BJ (cell line): Measurements from ENCODE around the gene SLC8B1. TPM values are rescaled to one million over a fixed set of nuclear protein-coding genes. Genes with fewer than 3 reads are reported as not detected.

Experiments used
- CTCF ChIA-PET: fragments of 350-600 bp; formaldehyde crosslinking; extraction: SDS; loops from one replicate; lab custom pipeline; 2021; ENCODE audit warnings: antibody characterized with exemption, inconsistent platforms; lab: Yijun Ruan, JAX
- POLR2A ChIA-PET: fragments of 300-600 bp; sonication (Branson Sonifier 250); formaldehyde crosslinking; extraction: SDS; loops from one replicate; lab custom pipeline; 2021; ENCODE audit warnings: antibody characterized with exemption; lab: Charles Lee
- DNase-seq: peaks from one replicate; pipeline ENCODE4 v3.0.0-alpha.2; 2011; ENCODE audit warnings: low read depth
- H3K27me3 ChIP-seq: 2 replicates; pipeline ENCODE4 v1.6.0; 2011; ENCODE audit warnings: low read length; ENCODE audit not compliant: control insufficient read depth, insufficient read depth
- H3K36me3 ChIP-seq: 2 replicates; pipeline ENCODE4 v1.5.1; 2011; ENCODE audit warnings: low read length; ENCODE audit not compliant: control insufficient read depth, insufficient read depth
- H3K4me3 ChIP-seq: 2 replicates; pipeline ENCODE4 v1.5.1; 2011; ENCODE audit warnings: low read depth, mild to moderate bottlenecking, control low read depth, low read length
- CTCF ChIP-seq: IDR thresholded peaks from 2 replicates; pipeline ENCODE4 v1.5.1; 2011; ENCODE audit warnings: low read depth, mild to moderate bottlenecking, control low read depth, inconsistent platforms, low read length, moderate library complexity; ENCODE audit not compliant: insufficient read depth
- polyA plus RNA-seq: library from polyadenylated mRNA; depleted of rRNA; stranded (reverse); fragments of >200 nt; gene quantifications from 2 replicates; pipeline ENCODE4 v1.2.3, GENCODE V29; 2011

Gene SLC8B1
- polyA plus RNA-seq, 1 experiment, result 27.3 TPM

GRCh38 chr12:113263431-113263963 is 71.4 kb downstream of the SLC8B1 start:
- Histone ChIP-seq H3K27me3 (no peaks in the 10 kb centered on the region), H3K36me3 (peaks cover 15% of the 10 kb centered on the region), H3K4me3 (no peak overlapping the region)
- ChIA-PET CTCF (no interaction called here), POLR2A (no interaction called here)
- DNase-seq, result no peak
- no peak for TF ChIP-seq CTCF

DNA sequence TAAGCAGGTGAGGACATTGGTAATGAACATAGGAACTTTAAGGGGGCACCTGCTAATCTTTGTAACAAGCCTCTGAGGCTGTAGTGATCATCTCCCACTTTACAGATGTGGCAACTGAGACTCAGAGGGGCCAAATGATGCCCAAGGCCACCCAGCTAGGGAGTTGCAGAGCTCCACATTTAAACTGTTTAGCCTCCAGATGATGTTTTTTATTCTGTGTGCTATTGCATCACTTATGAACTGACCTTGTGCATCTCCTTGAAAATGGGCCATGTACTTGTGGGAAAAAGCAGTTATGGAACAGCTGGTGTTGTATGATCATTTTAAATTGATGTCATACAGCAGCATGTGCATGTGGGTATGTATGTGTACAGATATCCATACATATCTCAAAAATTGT is 72.2 kb downstream of the SLC8B1 start:
- ChIA-PET POLR2A (no interaction called here), CTCF (interaction anchor here (0.7 kb wide), 1 partner anchor 301 kb away, joined by 4 read pairs; no protein-coding TSS in a partner anchor)
- no peak for DNase-seq
- no peak overlapping the region for H3K4me3 ChIP-seq
- peaks cover 9% of the 10 kb centered on the region for H3K36me3 ChIP-seq
- H3K27me3 ChIP-seq, result no peaks in the 10 kb centered on the region
- TF ChIP-seq CTCF, result no peak

GRCh38 chr12:113261847-113262470 is 73.0 kb downstream of the SLC8B1 start:
- H3K27me3 ChIP-seq, result no peaks in the 10 kb centered on the region
- H3K36me3 ChIP-seq, result peaks cover 8% of the 10 kb centered on the region
- TF ChIP-seq CTCF, result no peak
- DNase-seq, result no peak
- POLR2A ChIA-PET, result no interaction called here
- no peak overlapping the region for H3K4me3 ChIP-seq
- CTCF ChIA-PET, result interaction anchor here (0.7 to 1.2 kb wide), 4 partner anchors 10 to 1915 kb away, joined by 3 to 4 read pairs (median 4); no protein-coding TSS in a partner anchor

GRCh38 chr12:113260636-113261300 is 74.1 kb downstream of the SLC8B1 start:
- POLR2A ChIA-PET, result no interaction called here
- Histone ChIP-seq H3K27me3 (no peaks in the 10 kb centered on the region), H3K4me3 (no peak overlapping the region), H3K36me3 (peaks cover 1% of the 10 kb centered on the region; the same call in 1 of the 2 replicates)
- CTCF ChIA-PET, result interaction anchor here (0.6 to 1.6 kb wide), 8 partner anchors 8 to 1916 kb away, joined by 3 to 4 read pairs (median 4); no protein-coding TSS in a partner anchor
- no peak for DNase-seq
- TF ChIP-seq CTCF, result no peak

- Histone ChIP-seq H3K27me3 (no peaks in the 10 kb centered on the region), H3K36me3 (peaks cover under 1% of the 10 kb centered on the region; the same call in 1 of the 2 replicates), H3K4me3 (no peak overlapping the region)
- TF ChIP-seq CTCF, result no peak
- POLR2A ChIA-PET, result no interaction called here
- CTCF ChIA-PET, result interaction anchor here (0.6 to 1.6 kb wide), 5 partner anchors 9 to 37 kb away, joined by 3 to 4 read pairs (median 3); no protein-coding TSS in a partner anchor
- no peak for DNase-seq
Measured at GRCh38 chr12:113260127-113260526, 74.8 kb downstream of the SLC8B1 start.
